SK-N-SH treated with all-trans-retinoic acid at 6 μM for 48 hours (cell line): ENCODE results near the gene ITM2B.

Source experiments
- ARNTL ChIP-seq: fragments of 450-650 bp; formaldehyde crosslinking; IDR thresholded peaks from 2 replicates; pipeline ENCODE4 v1.5.0; 2020; ENCODE audit warnings: low read depth, mild to moderate bottlenecking, moderate library complexity, borderline replicate concordance
- OSR1 ChIP-seq: fragments of 250-450 bp; sonication (Bioruptor Pico); IDR thresholded peaks from 2 replicates; pipeline ENCODE4 v1.8.0; 2022; ENCODE audit warnings: moderate library complexity, mild to moderate bottlenecking, inconsistent platforms
- RARB ChIP-seq: fragments of 250-450 bp; sonication (Bioruptor Pico); IDR thresholded peaks from 2 replicates; pipeline ENCODE4 v1.8.0; 2021; ENCODE audit warnings: mild to moderate bottlenecking, moderate library complexity
- SNAI2 ChIP-seq: fragments of 250-450 bp; sonication (Bioruptor Pico); IDR thresholded peaks from 2 replicates; pipeline ENCODE4 v1.5.0; 2020; ENCODE audit warnings: mild to moderate bottlenecking, moderate library complexity
- TCF4 ChIP-seq: fragments of 250-450 bp; sonication (Bioruptor Pico); IDR thresholded peaks from 2 replicates; pipeline ENCODE4 v1.8.0; 2021; ENCODE audit warnings: mild to moderate bottlenecking, moderate library complexity, borderline replicate concordance
- TOX ChIP-seq: fragments of 250-450 bp; sonication (Bioruptor Pico); IDR thresholded peaks from 2 replicates; pipeline ENCODE4 v1.8.0; 2021; ENCODE audit warnings: mild to moderate bottlenecking, moderate library complexity, borderline replicate concordance
- ZFP3 ChIP-seq: fragments of 250-450 bp; sonication (Bioruptor Pico); IDR thresholded peaks from 2 replicates; pipeline ENCODE4 v1.5.0; 2020; ENCODE audit warnings: mild to moderate bottlenecking, moderate library complexity
- TF ChIP-seq, protein P1 (sequence below): fragments of 250-450 bp; sonication (Bioruptor Pico); IDR thresholded peaks from 2 replicates; pipeline ENCODE4 v1.8.0; 2020; ENCODE audit warnings: mild to moderate bottlenecking, moderate library complexity, borderline replicate concordance
- TF ChIP-seq, protein P2 (sequence below): fragments of 250-450 bp; sonication (Bioruptor Pico); IDR thresholded peaks from 2 replicates; pipeline ENCODE4 v1.5.1; 2020; ENCODE audit warnings: low read depth, mild to moderate bottlenecking, moderate library complexity

DNA sequence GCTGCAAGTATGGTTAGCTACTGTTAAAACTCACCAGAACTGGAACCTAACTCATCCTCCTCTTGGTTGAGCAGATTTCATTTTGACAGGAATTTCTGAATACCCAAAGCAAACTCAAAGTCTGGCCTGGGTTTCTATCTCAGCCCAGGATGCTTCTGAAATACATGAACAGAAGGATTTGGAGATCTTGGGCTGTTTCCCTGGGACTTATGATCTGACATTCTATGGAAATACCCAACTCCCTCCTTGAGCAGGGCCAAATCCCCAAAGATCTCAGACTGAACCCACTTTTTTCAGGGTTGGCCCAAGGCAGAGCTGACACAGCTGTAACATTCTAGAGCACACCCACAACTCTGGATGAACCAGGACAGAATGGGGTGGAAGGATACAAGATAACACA lies 1.1 kb upstream of the ITM2B start:
- TF ChIP-seq, protein P1, sequence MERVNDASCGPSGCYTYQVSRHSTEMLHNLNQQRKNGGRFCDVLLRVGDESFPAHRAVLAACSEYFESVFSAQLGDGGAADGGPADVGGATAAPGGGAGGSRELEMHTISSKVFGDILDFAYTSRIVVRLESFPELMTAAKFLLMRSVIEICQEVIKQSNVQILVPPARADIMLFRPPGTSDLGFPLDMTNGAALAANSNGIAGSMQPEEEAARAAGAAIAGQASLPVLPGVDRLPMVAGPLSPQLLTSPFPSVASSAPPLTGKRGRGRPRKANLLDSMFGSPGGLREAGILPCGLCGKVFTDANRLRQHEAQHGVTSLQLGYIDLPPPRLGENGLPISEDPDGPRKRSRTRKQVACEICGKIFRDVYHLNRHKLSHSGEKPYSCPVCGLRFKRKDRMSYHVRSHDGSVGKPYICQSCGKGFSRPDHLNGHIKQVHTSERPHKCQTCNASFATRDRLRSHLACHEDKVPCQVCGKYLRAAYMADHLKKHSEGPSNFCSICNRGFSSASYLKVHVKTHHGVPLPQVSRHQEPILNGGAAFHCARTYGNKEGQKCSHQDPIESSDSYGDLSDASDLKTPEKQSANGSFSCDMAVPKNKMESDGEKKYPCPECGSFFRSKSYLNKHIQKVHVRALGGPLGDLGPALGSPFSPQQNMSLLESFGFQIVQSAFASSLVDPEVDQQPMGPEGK (CRISPR knock-in tag) = no peak
- TF ChIP-seq, protein P2, sequence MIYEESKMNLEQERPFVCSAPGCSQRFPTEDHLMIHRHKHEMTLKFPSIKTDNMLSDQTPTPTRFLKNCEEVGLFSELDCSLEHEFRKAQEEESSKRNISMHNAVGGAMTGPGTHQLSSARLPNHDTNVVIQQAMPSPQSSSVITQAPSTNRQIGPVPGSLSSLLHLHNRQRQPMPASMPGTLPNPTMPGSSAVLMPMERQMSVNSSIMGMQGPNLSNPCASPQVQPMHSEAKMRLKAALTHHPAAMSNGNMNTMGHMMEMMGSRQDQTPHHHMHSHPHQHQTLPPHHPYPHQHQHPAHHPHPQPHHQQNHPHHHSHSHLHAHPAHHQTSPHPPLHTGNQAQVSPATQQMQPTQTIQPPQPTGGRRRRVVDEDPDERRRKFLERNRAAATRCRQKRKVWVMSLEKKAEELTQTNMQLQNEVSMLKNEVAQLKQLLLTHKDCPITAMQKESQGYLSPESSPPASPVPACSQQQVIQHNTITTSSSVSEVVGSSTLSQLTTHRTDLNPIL (CRISPR knock-in tag) = no peak
- TF ChIP-seq TCF4 (no peak), RARB (no peak), SNAI2 (CRISPR knock-in tag) (no peak), ZFP3 (CRISPR knock-in tag) (no peak), OSR1 (CRISPR knock-in tag) (no peak), ARNTL (no peak), TOX (CRISPR knock-in tag) (no peak)
